Measurements from ENCODE around the gene OR13D1. TPM values are rescaled to one million over a fixed set of nuclear protein-coding genes. Genes with fewer than 3 reads are reported as not detected.
A peak's percentile ranks its signal among the peaks of the same experiment; 100 is the strongest.

Gene OR13D1
- polyA plus RNA-seq, 4 donors, result not detected

DNA sequence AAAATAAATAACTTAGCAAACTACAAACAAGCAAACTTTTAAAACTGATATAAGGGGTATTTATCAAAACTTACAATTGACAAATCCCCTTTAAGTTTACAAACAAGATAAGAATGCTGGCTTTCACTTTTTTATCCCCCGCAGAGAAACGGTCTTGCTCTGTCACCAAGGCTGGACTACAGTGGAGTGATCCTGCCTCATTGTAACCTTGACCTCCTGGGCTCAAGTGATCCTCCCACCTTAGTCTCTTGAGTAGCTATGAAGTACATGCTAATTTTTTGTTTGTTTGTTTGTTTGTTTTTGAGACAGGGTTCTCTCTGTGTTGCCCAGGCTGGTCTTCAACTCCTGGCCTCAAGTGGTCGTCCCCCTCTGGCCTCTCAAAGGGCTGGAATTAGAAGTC, 44.1 kb downstream of the OR13D1 start:
- WGBS, 3 donors, result 62 to 75% (median 71%) methylated on average over 3 of the region's 3 CpGs
- H3K9me3 ChIP-seq (ENCODE audit: control insufficient read depth in 2 of 2, insufficient read depth in 1 of 2, low read depth in 1 of 2, low read length in 1 of 2), result no peaks in the 10 kb centered on the region
- no peak for FAIRE-seq
- H3K4me3 ChIP-seq (ENCODE audit: low read depth in 1 of 3, low read length in 3 of 3), result no peak overlapping the region
- H3K27me3 ChIP-seq (ENCODE audit: control insufficient read depth in 3 of 3, insufficient read depth in 3 of 3, low read length in 3 of 3), result no peaks in the 10 kb centered on the region
- no peaks in the 10 kb centered on the region for H3K4me1 ChIP-seq (ENCODE audit: control insufficient read depth in 3 of 3, insufficient read depth in 2 of 3, low read depth in 1 of 3, low read length in 2 of 3)
- H3K36me3 ChIP-seq (ENCODE audit: control insufficient read depth in 3 of 3, insufficient read depth in 2 of 3, low read depth in 1 of 3, low read length in 3 of 3), result no peaks in the 10 kb centered on the region
- DNase-seq, result no peak
- no peak overlapping the region for H3K27ac ChIP-seq (ENCODE audit: low read depth in 1 of 3, low read length in 2 of 3)

- Histone ChIP-seq H3K9me3 (ENCODE audit: control insufficient read depth in 2 of 2, insufficient read depth in 1 of 2, low read depth in 1 of 2, low read length in 1 of 2) (no peaks in the 10 kb centered on the region), H3K27ac (ENCODE audit: low read depth in 1 of 3, low read length in 2 of 3) (no peak overlapping the region), H3K27me3 (ENCODE audit: control insufficient read depth in 3 of 3, insufficient read depth in 3 of 3, low read length in 3 of 3) (no peaks in the 10 kb centered on the region), H3K4me1 (ENCODE audit: control insufficient read depth in 3 of 3, insufficient read depth in 2 of 3, low read depth in 1 of 3, low read length in 2 of 3) (no peaks in the 10 kb centered on the region), H3K36me3 (ENCODE audit: control insufficient read depth in 3 of 3, insufficient read depth in 2 of 3, low read depth in 1 of 3, low read length in 3 of 3) (no peaks in the 10 kb centered on the region), H3K4me3 (ENCODE audit: low read depth in 1 of 3, low read length in 3 of 3) (no peak overlapping the region)
- FAIRE-seq (no peak), DNase-seq (no peak)
- WGBS, 3 donors, result 52 to 63% (median 62%) methylated on average over 1 of the region's 1 CpG
Observed at GRCh38 chr9:104740621-104741020, 46.3 kb downstream of the OR13D1 start.

- FAIRE-seq (peak; percentile 15), DNase-seq (peak; percentile 71 to 73)
- Histone ChIP-seq H3K27me3 (ENCODE audit: control insufficient read depth in 3 of 3, insufficient read depth in 3 of 3, low read length in 3 of 3) (no peaks in the 10 kb centered on the region), H3K36me3 (ENCODE audit: control insufficient read depth in 3 of 3, insufficient read depth in 2 of 3, low read depth in 1 of 3, low read length in 3 of 3) (no peaks in the 10 kb centered on the region), H3K4me1 (ENCODE audit: control insufficient read depth in 3 of 3, insufficient read depth in 2 of 3, low read depth in 1 of 3, low read length in 2 of 3) (no peaks in the 10 kb centered on the region), H3K9me3 (ENCODE audit: control insufficient read depth in 2 of 2, insufficient read depth in 1 of 2, low read depth in 1 of 2, low read length in 1 of 2) (no peaks in the 10 kb centered on the region), H3K27ac (ENCODE audit: low read depth in 1 of 3, low read length in 2 of 3) (no peak overlapping the region), H3K4me3 (ENCODE audit: low read depth in 1 of 3, low read length in 3 of 3) (no peak overlapping the region)
- 31 to 42% (median 32%) methylated on average over 7 of the region's 7 CpGs for WGBS, 3 donors
Observed at GRCh38 chr9:104743376-104743985, 49.2 kb downstream of the OR13D1 start.

Other genes starting within 250 kb of the OR13D1 start
- gene OR13F1, start 190.3 kb upstream of the OR13D1 start, polyA plus RNA-seq, result not detected
- gene OR13C4, start 167.3 kb upstream of the OR13D1 start, polyA plus RNA-seq, result not detected
- not detected for gene OR13C3, start 157.7 kb upstream of the OR13D1 start, polyA plus RNA-seq
- gene OR13C8, start 125.3 kb upstream of the OR13D1 start, polyA plus RNA-seq, result not detected
- not detected for gene OR13C5, start 95.1 kb upstream of the OR13D1 start, polyA plus RNA-seq
- gene OR13C2, start 88.9 kb upstream of the OR13D1 start, polyA plus RNA-seq, result not detected
- gene OR13C9, start 76.3 kb upstream of the OR13D1 start, polyA plus RNA-seq, result not detected
- gene NIPSNAP3A, start 53.2 kb downstream of the OR13D1 start, polyA plus RNA-seq, result 10 to 100 TPM; 26.5 to 41.7 (median 35.3) TPM
- gene NIPSNAP3B, start 69.6 kb downstream of the OR13D1 start, polyA plus RNA-seq, result 1 to 10 TPM in 2 of 4 donors, under 1 TPM in 1, not detected in 1; 0.67 to 3.1 (median 1.1) TPM
- 1 to 10 TPM; 1.6 to 7.1 (median 3.1) TPM for gene ABCA1, start 233.6 kb downstream of the OR13D1 start, polyA plus RNA-seq

Measured in small intestine (tissue), 7 donors.